Upper lobe of left lung (tissue), 4 donors: ENCODE measurements around the gene BCAS2.

ENCODE experiments used
- POLR2A ChIP-seq, 4 donors: fragments of 450-650 bp; IDR thresholded peaks; one replicate each; pipeline ENCODE4 v1.5.1; 2016 to 2017; ENCODE audit warnings: antibody characterized with exemption in 4 of 4, mild to moderate bottlenecking in 2 of 4
- POLR2AphosphoS5 ChIP-seq, 2 donors: sonication (generic); formaldehyde crosslinking; IDR thresholded peaks; one replicate each; pipeline ENCODE4 v1.5.1; 2017; ENCODE audit warnings: antibody characterized with exemption in 2 of 2
- TF ChIP-seq, protein P1 (sequence below), 6 experiments: fragments of 450-650 bp in 4 of 6; fragments of 200-600 bp in 2 of 6; sonication (generic) in 2 of 6; IDR thresholded peaks; one replicate each; pipeline ENCODE4 v1.5.1; 2016 to 2019; ENCODE audit warnings: antibody characterized with exemption in 6 of 6

DNA sequence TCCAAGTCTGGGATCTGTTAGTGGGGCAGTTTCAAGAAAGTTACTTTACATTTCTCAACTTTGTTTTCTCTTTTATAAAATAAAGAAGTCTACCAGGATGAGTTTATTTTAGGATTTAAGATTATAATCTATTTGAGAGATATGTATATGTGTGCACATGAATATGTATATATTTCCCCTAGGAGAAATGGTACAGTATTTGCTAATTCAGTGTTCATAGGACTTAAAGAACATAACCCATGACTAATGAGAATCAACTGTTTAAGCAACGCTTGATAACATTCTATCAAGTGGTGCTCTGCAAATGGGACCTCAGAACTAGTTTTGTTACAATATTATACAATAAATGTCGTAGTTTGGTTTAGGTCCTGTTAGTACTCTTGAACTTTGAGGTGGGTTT is 7.0 kb downstream of the BCAS2 start:
- no peak for TF ChIP-seq POLR2A (IDR thresholded peaks at IDR 0.05)
- TF ChIP-seq, protein P1, sequence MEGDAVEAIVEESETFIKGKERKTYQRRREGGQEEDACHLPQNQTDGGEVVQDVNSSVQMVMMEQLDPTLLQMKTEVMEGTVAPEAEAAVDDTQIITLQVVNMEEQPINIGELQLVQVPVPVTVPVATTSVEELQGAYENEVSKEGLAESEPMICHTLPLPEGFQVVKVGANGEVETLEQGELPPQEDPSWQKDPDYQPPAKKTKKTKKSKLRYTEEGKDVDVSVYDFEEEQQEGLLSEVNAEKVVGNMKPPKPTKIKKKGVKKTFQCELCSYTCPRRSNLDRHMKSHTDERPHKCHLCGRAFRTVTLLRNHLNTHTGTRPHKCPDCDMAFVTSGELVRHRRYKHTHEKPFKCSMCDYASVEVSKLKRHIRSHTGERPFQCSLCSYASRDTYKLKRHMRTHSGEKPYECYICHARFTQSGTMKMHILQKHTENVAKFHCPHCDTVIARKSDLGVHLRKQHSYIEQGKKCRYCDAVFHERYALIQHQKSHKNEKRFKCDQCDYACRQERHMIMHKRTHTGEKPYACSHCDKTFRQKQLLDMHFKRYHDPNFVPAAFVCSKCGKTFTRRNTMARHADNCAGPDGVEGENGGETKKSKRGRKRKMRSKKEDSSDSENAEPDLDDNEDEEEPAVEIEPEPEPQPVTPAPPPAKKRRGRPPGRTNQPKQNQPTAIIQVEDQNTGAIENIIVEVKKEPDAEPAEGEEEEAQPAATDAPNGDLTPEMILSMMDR (IDR thresholded peaks at IDR 0.05), result no peak
- no peak for TF ChIP-seq POLR2AphosphoS5 (IDR thresholded peaks at IDR 0.05)
